H1 (cell line): Measurements from ENCODE around the gene SCARB2. TPM values are rescaled to one million over a fixed set of nuclear protein-coding genes. Genes with fewer than 3 reads are reported as not detected.

Experiments used
- BRCA1 ChIP-seq: IDR thresholded peaks from 2 replicates; pipeline ENCODE4 v1.6.1; 2012; ENCODE audit warnings: low read depth, low read length, improper control_type of control experiment
- CREB1 ChIP-seq: IDR thresholded peaks from 2 replicates; pipeline ENCODE4 v1.6.1; 2012; ENCODE audit warnings: inconsistent platforms
- KDM4A ChIP-seq: IDR thresholded peaks from one replicate; pipeline ENCODE4 v1.7.1; 2012; ENCODE audit warnings: low read depth, mild to moderate bottlenecking, moderate library complexity, low read length, inconsistent platforms; ENCODE audit not compliant: severe bottlenecking
- KDM5A ChIP-seq: fragments of 200-600 bp; IDR thresholded peaks from 2 replicates; pipeline ENCODE4 v1.7.1; 2012; ENCODE audit warnings: mild to moderate bottlenecking, low read length, inconsistent platforms, mixed read lengths
- RXRA ChIP-seq: IDR thresholded peaks from 2 replicates; pipeline ENCODE4 v1.6.1; 2011; ENCODE audit warnings: low read depth, mild to moderate bottlenecking, low read length, moderate library complexity; ENCODE audit not compliant: insufficient read depth
- polyA plus RNA-seq, 7 experiments: library from polyadenylated mRNA; depleted of rRNA in 3 of 7; stranded (reverse) in 5 of 7; unstranded in 2 of 7; fragments of >200 nt in 5 of 7; fragments of 200-250 nt in 2 of 7; gene quantifications; 1 replicate in 5 of 7; 2 replicates in 1 of 7; 4 replicates in 1 of 7; pipeline versions ENCODE4 v1.2.1 to v1.2.3, GENCODE V29; 2011 to 2013; ENCODE audit warnings: missing spikeins in 2 of 7, mixed read lengths in 2 of 7
- total RNA-seq: library from RNA; stranded (reverse); fragmentation: NEBNext Ultra II Directional; extraction: Animal tissue kit (Norgen Biotek cat#: 25700); gene quantifications from 2 replicates; pipeline ENCODE4 v1.2.1, GENCODE V29; 2021
- TF ChIP-seq, protein P1 (sequence below), 3 experiments: IDR thresholded peaks; 1 replicate in 2 of 3; 2 replicates in 1 of 3; pipeline versions ENCODE4 v1.5.1 to v1.6.1; 2011; ENCODE audit warnings: low read length in 3 of 3, mild to moderate bottlenecking in 3 of 3, inconsistent platforms in 2 of 3, low read depth in 1 of 3, moderate library complexity in 1 of 3; ENCODE audit not compliant: insufficient read depth in 1 of 3; ENCODE audit errors: control extremely low read depth in 1 of 3

SCARB2 gene
- total and polyA plus RNA-seq, 2 of the 8 experiments (the other 6 are each of a cell fraction or from before 2014, with no cell fraction given) = 18.5 to 35.7 TPM

DNA sequence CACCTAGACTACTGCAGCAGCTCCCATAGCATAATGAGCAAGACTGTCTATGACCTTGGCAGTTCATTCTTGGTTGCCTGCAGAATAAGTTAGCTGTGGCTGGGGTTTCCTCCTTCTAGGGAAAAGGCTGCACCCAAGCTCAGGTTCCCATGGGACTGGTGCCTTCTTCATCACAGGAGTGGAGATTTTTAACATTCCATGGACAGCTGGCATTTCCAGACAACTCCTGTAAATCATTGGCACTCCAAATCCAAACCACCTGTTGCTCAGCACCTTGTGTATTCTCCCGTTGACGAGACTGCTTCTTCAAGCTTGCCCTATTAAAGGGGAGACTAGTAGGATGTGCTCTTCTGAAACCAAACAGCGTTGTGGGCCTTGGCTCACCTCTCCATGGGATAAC is 57.6 kb downstream of the SCARB2 start (continued):
- TF ChIP-seq, protein P1, sequence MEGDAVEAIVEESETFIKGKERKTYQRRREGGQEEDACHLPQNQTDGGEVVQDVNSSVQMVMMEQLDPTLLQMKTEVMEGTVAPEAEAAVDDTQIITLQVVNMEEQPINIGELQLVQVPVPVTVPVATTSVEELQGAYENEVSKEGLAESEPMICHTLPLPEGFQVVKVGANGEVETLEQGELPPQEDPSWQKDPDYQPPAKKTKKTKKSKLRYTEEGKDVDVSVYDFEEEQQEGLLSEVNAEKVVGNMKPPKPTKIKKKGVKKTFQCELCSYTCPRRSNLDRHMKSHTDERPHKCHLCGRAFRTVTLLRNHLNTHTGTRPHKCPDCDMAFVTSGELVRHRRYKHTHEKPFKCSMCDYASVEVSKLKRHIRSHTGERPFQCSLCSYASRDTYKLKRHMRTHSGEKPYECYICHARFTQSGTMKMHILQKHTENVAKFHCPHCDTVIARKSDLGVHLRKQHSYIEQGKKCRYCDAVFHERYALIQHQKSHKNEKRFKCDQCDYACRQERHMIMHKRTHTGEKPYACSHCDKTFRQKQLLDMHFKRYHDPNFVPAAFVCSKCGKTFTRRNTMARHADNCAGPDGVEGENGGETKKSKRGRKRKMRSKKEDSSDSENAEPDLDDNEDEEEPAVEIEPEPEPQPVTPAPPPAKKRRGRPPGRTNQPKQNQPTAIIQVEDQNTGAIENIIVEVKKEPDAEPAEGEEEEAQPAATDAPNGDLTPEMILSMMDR (IDR thresholded peaks at IDR 0.05; ENCODE audit: control extremely low read depth in 1 of 3, insufficient read depth in 1 of 3, low read depth in 1 of 3, low read length in 3 of 3) = no peak
- TF ChIP-seq BRCA1 (no peak), KDM5A (no peak), RXRA (no peak), CREB1 (no peak), KDM4A (no peak)
